Psoas muscle (tissue), 8 donors: ENCODE data around the gene DUSP16. TPM values are rescaled to one million over a fixed set of nuclear protein-coding genes. Genes with fewer than 3 reads are reported as not detected.
"Not testable (repeated sequence)": the region's sequence is repeated elsewhere in the genome, so short reads cannot be mapped to it uniquely, and the experiment has no call there.

Source experiments
- ATAC-seq, 4 donors: fragments of 200-7000 bp; cut with Tn5 transposase; one replicate each; pipeline ENCODE4 v1.9.1; 2020; ENCODE audit warnings: moderate library complexity in 3 of 4, mild to moderate bottlenecking in 2 of 4
- DNase-seq, 2 donors: peaks; one replicate each; pipeline ENCODE4 v3.0.0-alpha.2; 2020
- H3K27ac ChIP-seq: fragments of 200-600 bp; one replicate; pipeline ENCODE4 v1.8.0; 2022
- H3K27me3 ChIP-seq, 3 donors: fragments of 200-600 bp in 1 of 3; one replicate each; pipeline versions ENCODE4 v1.6.1 to v1.8.0; 2013 to 2022; ENCODE audit warnings: low read length in 2 of 3, mild to moderate bottlenecking in 2 of 3, moderate library complexity in 1 of 3; ENCODE audit not compliant: insufficient read depth in 3 of 3
- H3K36me3 ChIP-seq, 2 donors: fragments of 200-600 bp in 1 of 2; one replicate each; pipeline versions ENCODE4 v1.6.1 to v1.8.0; 2013 to 2022; ENCODE audit warnings: low read depth in 1 of 2, mild to moderate bottlenecking in 1 of 2, moderate library complexity in 1 of 2; ENCODE audit not compliant: insufficient read depth in 1 of 2
- H3K4me1 ChIP-seq: fragments of 200-600 bp; one replicate; pipeline ENCODE4 v1.8.0; 2022
- H3K4me3 ChIP-seq: fragments of 200-600 bp; one replicate; pipeline ENCODE4 v1.8.0; 2022; ENCODE audit warnings: mild to moderate bottlenecking
- H3K9me3 ChIP-seq: fragments of 200-600 bp; one replicate; pipeline ENCODE4 v1.8.0; 2022
- CTCF ChIP-seq: fragments of 200-600 bp; IDR thresholded peaks from one replicate; pipeline ENCODE4 v1.8.0; 2022; ENCODE audit warnings: antibody characterized with exemption
- WGBS, 3 donors: extraction: QIAGEN DNeasy Blood & Tissue Kit; methylation state at CpG; one replicate each; pipeline versions ENCODE4 v1.1.6 to v1.1.7; 2013; 5-methylcytosine and 5-hydroxymethylcytosine counted together
- intact Hi-C, 2 donors: fragments of 100-400 bp; cut with DNase I; formaldehyde crosslinking; loops; one replicate each; pipeline versions ENCODE4 v1.11.0 to v1.14.2; 2022
- polyA plus RNA-seq, 3 donors: library from polyadenylated mRNA; stranded (reverse); fragments of 200-250 nt; gene quantifications; one replicate each; pipeline ENCODE4 v1.2.3, GENCODE V29; 2013
- total RNA-seq, 4 donors: library from RNA; stranded (reverse); fragmentation: NEBNext Ultra II Directional in 2 of 4; extraction: Animal tissue kit (Norgen Biotek cat#: 25700) in 2 of 4; gene quantifications; one replicate each; pipeline versions ENCODE4 v1.2.1 to v1.2.4, GENCODE V29; 2021 to 2023
- donor health status: healthy with polysubstance abuse.
- donor health status: DM: no; HTN: no; CAD: no; lungs with moderate emphysema.
- donor health status: Bipolar disorder and iron deficiency.
- donor health status: healthy.
- donor health status: DM: yes; HTN: yes; CAD: no.
- donor health status: DM: no; HTN: no; CAD: no.
- donor health status: DM: no; HTN: no; CAD: no.
- donor health status: DM: yes; HTN: yes; CAD: no.

Gene DUSP16
- total and polyA plus RNA-seq, 7 donors = 3.3 to 23.8 (median 14.2) TPM

GRCh38 chr12:12585115-12585863 lies 22.6 kb upstream of the DUSP16 start:
- no peaks in the 10 kb centered on the region for H3K9me3 ChIP-seq
- TF ChIP-seq CTCF = no peak
- no peak overlapping the region for H3K27ac ChIP-seq
- ATAC-seq (no peak), DNase-seq (no peak)
- H3K27me3 ChIP-seq = no peaks in the 10 kb centered on the region
- 81 to 86% (median 85%) methylated on average over 2 of the region's 2 CpGs for WGBS, 3 donors
- intact Hi-C loops = no loop called here
- no peak overlapping the region for H3K4me3 ChIP-seq
- no peaks in the 10 kb centered on the region for H3K36me3 ChIP-seq
- no peaks in the 10 kb centered on the region for H3K4me1 ChIP-seq

GRCh38 chr12:12583510-12584178 lies 21.0 kb upstream of the DUSP16 start:
- no peaks in the 10 kb centered on the region for H3K27me3 ChIP-seq
- no peak overlapping the region for H3K27ac ChIP-seq
- no peak for TF ChIP-seq CTCF
- WGBS, 3 donors = 73 to 80% (median 78%) methylated on average over 5 of the region's 5 CpGs
- DNase-seq = no peak
- H3K4me3 ChIP-seq = no peak overlapping the region
- no peaks in the 10 kb centered on the region for H3K36me3 ChIP-seq
- no peak for ATAC-seq
- no peaks in the 10 kb centered on the region for H3K9me3 ChIP-seq
- intact Hi-C loops = no loop called here
- H3K4me1 ChIP-seq = no peaks in the 10 kb centered on the region

GRCh38 chr12:12582895-12583303 lies 20.2 kb upstream of the DUSP16 start:
- no peaks in the 10 kb centered on the region for H3K36me3 ChIP-seq
- H3K4me1 ChIP-seq = no peaks in the 10 kb centered on the region
- TF ChIP-seq CTCF = no peak
- intact Hi-C loops = no loop called here
- DNase-seq = no peak
- H3K27ac ChIP-seq = no peak overlapping the region
- no peaks in the 10 kb centered on the region for H3K27me3 ChIP-seq
- no peaks in the 10 kb centered on the region for H3K9me3 ChIP-seq
- no peak for ATAC-seq
- no peak overlapping the region for H3K4me3 ChIP-seq
- WGBS, 3 donors = 62 to 81% (median 71%) methylated on average over 6 of the region's 6 CpGs

GRCh38 chr12:12582193-12582881 lies 19.7 kb upstream of the DUSP16 start:
- no peaks in the 10 kb centered on the region for H3K9me3 ChIP-seq
- H3K27me3 ChIP-seq = no peaks in the 10 kb centered on the region
- WGBS, 3 donors = 71 to 88% (median 80%) methylated on average over 4 of the region's 4 CpGs
- no peak for TF ChIP-seq CTCF
- no peaks in the 10 kb centered on the region for H3K4me1 ChIP-seq
- no peak overlapping the region for H3K27ac ChIP-seq
- no peak overlapping the region for H3K4me3 ChIP-seq
- ATAC-seq (no peak), DNase-seq (no peak)
- intact Hi-C loops = no loop called here
- H3K36me3 ChIP-seq = no peaks in the 10 kb centered on the region

GRCh38 chr12:12580716-12581115 lies 18.1 kb upstream of the DUSP16 start:
- H3K4me1 ChIP-seq, H3K36me3 ChIP-seq, H3K9me3 ChIP-seq, H3K27ac ChIP-seq, ATAC-seq, DNase-seq, H3K4me3 ChIP-seq, H3K27me3 ChIP-seq, intact Hi-C loops: not testable (repeated sequence)
- 93 to 96% (median 93%) methylated on average over 1 of the region's 1 CpG for WGBS, 3 donors
